CD4-positive, alpha-beta T cell treated with Interleukin-4 for 4 hours (primary cell): ENCODE results near the gene COL5A2.
A peak's percentile ranks its signal among the peaks of the same experiment; 100 is the strongest.

Experiments used
- DNase-seq: peaks from one replicate; pipeline ENCODE4 v3.0.0-alpha.2; 2020

Gene COL5A2

DNA sequence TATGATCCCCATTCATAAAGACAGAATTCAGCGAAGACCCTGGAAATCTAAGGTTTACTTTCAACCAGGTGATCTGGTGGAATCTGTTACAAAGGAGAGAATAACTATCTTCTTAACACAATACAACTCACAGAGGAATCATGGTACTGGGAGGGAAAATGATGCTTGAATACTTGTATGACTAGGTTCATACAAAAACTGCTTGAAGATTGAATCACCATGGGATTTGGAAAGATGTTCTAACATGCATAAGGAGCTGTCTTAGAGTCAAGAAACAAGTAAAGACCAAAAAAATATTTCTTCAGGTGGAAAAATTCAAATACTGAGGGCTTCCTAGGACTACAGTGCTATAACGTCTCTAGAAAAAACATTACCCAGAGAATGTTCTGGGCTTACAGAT is 32.2 kb downstream of the COL5A2 start:
- no peak for DNase-seq

DNA sequence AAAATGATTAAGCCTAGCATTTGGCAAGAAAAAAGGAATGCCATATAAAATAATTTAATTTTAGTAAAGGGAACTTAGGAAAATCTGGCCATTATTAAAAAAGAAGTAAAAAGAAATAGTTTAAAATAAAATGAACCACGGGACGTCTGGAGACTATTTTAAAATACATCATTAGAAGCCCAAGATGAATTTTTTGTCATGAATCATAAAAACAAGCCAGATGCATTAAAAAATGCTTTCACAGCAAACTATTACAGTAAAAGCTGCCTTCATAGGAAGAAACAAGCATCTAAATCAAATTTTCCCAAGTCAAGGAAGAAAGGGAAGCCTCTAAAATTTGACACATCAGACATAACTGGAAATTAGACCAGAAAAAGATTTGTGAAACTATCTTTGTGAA is 33.0 kb downstream of the COL5A2 start:
- no peak for DNase-seq

DNA sequence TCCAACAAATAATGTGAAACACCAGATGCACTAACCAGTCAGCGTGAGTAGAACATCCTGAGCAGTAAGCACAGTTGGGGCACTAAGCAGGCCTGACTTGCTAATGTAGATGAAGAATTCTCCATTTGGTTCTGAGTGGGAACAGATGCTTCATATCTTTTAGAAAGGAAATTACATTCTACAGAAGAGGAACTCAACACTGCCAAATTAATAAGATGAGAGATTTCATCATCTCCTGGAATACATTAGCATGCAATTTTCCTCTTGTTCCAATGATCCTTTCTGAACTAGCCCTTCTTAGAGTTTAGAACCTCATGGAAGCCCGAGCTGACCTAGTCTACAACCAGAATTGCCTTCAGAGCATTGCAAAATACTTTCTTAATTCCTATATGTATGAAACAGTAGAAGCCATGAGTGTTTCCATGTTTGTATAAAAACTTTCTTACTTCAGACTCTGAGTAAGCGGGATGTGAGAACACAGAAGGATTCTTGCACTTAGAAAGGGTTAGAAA is 34.8 kb downstream of the COL5A2 start:
- no peak for DNase-seq

DNA sequence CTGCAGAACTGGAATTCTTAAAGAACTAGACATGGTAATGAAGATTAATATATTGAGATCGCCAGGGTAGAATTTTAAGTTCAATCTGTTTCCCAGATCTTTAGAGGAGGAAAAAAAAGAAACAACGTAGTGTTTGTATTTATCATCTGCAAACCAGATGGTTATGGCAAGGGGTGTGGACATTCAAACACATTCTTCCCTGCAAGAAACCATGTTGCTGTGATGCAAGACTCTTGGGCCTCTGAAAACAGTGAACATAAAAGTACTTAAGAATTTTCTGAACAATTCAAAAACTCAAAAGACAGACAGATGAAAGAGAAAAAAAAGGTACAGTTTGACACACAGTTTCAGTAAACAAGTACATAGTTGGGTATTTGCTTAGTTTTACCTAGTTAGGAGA is 35.6 kb downstream of the COL5A2 start:
- DNase-seq = no peak

DNA sequence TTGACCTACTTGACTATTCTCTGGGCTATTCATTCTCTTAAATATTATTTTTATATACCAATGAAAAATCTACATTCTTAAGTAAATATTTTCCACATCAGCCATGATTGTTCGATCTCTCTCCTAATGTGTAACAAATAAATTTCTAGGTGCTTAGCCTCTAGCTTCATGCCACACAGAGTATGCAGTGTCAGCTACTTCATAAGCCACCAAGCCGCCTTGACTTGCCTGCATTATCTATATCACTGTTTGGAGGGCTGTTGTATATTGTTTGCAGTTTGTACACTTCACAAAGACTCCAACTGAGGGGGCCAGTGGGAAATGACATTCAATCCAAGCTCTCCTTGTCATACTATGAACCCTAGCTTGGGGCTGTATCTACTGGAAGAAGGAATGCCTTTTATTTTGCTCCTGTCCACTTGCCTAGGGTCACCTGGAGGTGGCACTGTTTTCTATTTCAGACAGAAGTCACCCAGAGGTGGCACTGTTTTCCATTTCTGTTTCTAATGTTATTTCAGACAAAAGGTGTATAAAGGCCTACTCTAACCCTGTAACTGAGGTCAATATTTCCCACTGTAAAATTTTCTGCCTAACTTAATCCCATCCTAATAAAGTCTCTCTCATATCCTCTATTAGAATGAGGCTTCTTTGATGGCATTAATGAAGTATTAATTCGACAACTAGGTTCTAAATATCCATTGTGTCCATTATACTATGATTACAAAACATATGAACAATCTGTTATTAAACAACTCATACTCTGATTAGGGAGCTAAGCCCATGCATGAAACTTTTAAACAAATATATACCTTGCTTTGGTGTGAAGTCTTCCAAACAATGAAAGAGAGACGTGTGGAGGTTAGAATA is 36.4 kb downstream of the COL5A2 start:
- DNase-seq = peak; percentile 59

DNA sequence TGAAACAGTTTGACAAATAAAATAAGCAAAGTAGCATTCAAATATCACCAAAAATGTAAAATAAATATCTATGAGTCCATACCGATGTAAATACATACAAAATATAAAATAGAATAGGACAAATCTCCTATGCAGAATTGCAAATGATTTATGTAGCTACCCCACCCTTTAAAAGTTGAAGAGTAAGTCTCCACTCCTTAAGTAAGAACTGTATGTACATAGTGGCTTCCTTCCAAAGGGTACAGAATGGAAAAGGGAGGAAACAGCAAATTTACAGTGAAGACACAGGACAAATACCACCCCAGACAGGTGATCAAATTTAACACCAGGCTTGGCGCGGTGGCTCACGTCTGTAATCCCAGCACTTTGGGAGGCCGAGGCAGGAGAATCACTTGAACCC is 40.8 kb downstream of the COL5A2 start:
- DNase-seq = no peak

DNA sequence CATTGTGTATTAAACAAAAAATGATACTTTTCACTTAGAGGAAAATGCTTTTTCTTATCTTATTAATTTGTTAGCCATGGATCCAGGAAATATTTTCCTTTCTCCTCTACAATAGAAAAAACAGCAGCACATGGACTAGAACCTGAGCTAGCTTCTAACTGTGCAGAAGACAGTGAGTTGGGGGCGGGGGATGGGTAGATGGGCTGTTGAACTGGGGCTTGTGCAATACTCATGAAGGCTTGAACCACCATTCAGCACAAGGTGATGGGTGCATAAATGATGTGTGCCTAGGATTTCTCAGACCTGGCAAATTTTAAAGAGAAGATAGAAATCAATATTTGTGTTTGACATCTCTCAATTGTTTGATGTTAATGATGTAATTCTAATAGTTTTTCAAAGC is 42.0 kb downstream of the COL5A2 start:
- no peak for DNase-seq

DNA sequence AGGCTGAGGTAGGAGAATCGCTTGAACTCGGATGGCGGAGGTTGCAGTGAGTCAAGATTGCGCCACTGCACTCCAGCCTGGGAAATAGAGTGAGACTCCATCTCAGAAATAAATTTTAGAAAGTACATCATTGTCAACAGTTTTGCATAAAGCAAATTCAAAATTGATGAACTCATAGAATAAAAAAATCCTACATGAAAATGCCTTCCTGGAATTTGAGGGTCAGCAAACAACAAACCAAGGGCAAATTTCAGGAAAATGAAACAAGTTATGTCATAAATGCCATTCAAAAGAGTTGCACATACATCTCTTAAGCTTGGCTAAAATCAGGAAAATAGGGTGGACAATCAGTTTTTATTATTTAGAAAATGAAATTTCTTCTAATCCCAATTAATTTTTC is 45.1 kb downstream of the COL5A2 start:
- no peak for DNase-seq

DNA sequence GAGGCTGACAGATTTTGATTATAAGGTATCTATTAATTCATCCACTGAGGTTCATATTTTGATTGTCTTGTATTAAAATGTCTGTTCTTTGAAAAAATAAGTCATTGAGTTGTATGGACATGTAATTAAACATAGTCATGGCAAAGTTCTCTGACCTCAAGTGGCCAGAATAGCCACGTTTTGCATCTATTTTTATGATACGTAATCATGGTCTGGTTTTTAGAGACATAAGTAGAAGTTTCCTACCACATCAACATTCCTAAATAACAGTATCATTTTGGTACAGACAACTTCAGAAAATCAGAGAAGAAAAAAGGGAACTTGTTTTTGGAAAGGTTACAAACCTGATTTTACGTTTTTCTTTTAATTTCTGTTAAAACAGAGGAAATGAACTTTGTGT is 47.6 kb downstream of the COL5A2 start:
- DNase-seq = no peak

DNA sequence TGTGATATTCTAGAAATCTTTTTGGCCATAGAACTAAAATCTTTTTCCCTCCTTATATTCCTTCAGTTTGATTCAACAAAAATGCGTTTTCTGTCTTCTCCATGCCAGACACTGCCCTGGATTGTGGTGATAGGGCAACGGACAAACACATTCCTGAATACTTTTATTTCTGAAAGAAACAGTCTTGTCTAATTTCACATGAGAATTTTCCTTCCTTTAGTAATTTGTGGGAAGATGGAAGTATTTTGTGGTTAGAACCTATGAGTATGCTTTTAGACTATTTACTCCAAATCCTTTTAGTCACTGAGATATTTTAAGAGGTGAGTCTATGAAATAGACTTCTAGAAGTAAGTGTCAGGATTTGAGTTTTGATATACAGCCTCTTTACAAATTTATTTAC is 49.6 kb downstream of the COL5A2 start:
- DNase-seq = no peak

DNA sequence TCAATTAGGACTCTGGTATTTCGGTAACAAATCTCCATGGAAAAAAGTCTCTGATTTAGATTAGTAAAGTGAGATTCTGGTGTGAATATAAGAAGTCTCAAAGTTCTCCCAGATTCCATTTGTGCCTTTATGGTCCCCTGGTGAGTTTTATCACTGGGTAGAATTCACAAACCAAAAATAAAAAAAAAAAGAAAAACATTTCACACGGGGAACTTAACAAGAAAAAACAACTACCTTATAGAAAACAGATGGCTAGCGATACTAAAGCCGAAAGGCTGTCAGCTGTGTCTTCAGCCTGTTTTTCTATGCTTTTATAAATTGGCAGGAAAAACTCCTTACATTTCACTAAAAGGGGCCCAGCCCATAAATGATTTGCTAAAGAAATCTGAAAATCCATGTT is 50.6 kb downstream of the COL5A2 start:
- DNase-seq = no peak

DNA sequence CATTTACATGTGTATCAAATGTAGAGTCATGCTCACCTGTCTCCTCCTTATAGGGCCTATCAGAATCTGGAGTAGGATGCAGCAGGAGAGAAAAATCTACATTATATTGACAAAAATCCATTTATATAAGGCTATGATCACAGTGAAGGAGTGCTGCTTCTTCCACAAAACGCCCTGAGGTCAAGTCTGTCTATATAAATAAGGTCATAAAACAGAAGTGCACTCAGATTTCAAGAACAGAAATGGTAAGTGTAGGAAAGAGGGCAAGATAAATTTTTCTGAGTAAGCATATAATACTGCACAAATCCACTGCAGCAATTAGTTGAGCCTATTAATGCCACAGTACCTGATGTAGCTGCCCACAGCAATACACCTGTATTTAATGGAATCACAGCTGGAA is 51.8 kb downstream of the COL5A2 start:
- no peak for DNase-seq

DNA sequence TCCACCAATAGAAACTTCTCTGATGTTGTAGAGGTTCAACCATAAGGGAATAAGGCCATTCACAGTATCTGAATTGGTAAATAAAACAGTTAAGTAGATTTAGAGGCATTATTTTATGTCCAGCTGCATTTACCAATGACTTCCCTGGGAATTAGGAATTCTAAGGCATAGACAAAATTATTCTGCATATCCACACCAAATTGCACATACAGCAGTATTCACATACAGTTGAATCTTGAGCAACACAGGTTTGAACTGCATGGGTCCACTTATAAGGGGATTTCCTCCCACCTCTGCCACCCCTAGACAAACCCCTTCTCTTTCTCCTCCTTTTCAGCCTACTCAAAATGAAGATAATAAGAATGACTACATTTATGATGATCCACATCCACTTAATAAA is 54.4 kb downstream of the COL5A2 start:
- no peak for DNase-seq

DNA sequence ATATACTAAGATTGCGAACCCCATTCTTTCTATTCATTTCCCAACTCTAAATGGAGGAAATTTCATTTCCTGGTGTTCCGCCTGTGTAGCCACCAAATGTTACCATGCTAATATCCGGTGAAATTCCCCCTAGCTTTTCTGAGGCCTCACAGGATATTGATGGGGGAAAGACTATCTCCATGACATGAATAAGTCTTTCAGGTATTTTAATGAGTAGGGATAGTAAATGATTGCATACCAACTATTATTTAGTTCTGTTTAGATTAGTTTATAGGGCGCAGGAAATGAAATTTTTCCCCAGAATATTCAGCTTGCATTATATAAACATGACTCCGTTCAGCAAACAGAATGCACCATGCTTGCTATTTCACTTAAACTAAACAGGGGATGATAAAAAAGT is 55.4 kb downstream of the COL5A2 start:
- no peak for DNase-seq

DNA sequence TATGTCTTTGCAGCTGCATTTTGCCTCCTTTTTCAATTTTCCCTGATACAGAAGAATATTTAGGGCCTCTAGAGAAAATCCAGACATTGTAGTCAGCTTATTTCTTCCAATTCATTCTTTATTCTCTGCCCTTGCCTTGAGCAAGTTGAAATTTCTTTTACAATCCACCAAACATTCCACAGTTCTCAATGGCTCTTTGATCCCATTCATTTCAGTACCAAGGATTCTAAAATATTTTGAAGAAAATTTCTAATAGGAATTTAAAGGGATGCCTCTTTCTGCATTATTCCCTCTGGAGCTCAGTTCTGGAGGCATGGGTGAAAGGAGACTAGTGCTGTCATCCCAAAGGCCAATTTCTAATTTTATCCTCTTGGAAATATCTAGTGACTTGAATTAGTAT is 61.2 kb downstream of the COL5A2 start:
- no peak for DNase-seq

DNA sequence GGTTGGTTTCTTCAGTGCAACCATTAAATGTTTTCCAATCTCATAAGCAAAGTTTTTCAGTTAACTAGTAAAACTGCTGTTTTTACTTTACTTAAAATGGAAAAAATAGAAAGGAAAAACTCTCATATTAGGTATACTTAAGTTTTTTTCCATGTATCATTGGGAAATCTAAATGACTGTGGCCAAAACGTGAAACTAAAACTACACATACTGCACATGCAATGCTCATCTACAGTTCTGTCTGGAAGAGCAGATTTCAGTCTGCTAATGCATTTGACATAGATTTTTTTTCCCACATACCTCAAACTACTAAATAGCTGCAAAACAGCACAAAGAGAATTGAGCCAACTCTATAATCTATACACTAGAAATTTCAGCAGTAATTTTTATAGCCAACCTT is 62.6 kb downstream of the COL5A2 start:
- DNase-seq = no peak

DNA sequence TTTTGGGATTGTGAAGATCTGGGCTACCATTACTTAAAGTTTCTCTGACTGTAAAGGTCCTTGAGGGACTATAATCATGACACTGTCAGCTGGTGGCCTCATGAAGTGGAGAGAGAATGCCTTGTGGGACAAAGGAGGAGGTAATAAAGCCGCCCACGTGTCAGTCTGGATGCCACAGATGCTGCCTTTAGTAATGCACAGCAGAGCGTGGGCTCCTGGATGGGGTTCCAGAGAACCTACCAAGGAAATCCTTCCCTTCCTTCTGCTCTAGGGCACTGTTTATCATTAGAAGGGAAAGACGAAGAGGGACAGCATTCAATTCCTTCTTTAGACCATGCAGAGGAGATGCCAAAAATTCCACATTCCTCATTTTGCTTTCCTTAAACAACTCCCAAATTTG is 63.5 kb downstream of the COL5A2 start:
- DNase-seq = no peak

DNA sequence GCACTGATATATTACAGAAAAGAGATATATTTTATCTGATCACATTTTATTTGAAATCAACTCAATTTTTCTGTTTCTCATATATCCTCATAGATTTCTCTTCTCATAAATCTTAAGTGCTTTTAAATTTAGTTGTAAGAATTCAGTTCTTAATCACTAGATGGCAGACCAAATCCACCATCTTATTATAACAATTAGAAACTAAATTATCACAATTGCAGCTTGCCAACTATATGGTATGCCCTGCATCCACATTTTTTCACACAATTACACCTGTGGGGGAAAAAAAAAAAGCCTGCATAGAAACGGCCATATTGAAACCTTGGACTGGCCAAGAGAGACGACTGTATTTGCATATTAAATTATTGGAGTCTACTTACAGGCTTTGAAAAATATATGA is 64.4 kb downstream of the COL5A2 start:
- no peak for DNase-seq

DNA sequence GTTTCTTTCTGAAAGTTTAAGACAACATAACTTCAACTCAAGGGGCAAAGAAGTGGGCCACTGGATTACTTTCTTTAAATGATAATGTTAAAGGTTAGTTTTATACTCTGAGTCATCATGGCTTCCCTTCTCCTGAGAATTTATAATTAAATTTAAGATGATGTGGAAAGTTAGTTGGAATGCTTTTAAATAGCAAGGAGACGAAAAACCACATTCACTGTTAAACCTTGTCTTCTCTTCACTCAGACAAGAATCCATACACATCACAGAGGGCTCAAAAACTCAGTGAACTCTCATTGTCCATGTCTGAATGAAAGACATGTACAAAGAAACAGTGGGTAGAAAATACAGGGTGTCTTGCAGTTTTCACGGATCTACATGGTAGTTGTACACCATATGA is 65.6 kb downstream of the COL5A2 start:
- no peak for DNase-seq

DNA sequence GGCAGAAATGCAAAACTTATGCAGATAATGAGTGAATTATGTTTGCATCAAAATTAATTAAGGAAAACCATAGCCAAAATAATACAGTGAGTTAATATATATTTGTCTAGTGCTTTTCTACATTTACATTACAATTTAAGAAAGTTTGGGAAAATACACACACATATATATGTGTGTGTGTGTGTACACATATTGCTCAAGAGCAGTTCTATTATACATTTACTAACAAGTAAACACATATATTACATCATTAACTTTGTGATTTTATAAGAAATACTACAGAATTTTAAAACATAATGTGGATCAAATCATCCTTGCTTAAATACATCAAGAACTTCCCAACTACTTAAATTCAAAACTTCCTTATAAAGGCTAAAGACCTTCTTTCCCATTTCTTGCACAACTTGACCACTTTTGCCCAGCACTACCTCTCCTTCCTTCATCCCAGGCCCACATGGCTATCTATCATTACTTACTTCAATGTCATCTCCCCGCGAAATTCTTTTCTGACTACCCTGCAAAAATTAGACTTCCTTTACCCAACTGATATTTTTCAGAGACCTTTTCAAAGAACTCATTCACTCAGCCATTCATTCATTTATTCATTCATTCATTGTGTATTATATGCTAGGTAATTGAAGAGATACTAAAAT is 68.4 kb downstream of the COL5A2 start:
- no peak for DNase-seq

DNA sequence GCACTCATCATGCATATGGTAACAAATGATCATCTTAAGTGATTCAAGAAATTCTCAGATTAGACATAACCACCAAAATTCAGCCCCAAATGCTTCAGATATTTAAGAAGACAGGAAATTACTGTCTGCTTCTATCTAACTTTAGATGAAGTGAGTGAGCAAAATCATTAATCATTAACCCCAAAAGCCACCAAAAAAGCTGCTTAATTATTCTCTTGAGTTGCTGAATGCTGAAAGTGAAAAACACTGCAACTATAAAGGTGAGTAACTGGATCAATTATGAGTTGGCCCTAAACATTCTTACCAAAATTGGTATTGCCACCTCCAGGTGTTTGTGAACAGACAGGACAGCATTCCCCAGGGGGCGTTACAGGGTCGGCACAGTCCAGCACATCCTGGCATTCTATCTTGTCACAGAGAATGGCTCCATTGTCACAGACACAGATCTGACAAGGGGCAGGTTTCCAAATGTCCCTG is 69.6 kb downstream of the COL5A2 start:
- no peak for DNase-seq

DNA sequence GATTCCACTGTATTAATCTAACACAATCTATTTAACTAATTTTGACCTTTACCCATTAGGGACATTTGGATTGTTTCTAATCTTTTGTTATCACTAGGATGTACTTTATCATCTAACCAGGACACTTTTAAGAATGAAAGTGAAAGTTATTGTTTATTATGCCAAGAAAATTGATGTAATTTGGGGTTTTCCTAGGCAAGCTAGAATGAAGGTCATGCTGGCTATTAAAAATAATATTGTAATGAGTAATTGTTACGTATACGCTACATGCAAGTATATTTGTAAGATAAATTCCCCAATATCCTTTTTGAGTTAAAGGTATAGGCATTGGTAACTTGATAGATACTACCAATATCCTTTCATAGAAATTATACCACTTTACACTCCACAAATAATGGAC is 74.6 kb downstream of the COL5A2 start:
- DNase-seq = no peak

DNA sequence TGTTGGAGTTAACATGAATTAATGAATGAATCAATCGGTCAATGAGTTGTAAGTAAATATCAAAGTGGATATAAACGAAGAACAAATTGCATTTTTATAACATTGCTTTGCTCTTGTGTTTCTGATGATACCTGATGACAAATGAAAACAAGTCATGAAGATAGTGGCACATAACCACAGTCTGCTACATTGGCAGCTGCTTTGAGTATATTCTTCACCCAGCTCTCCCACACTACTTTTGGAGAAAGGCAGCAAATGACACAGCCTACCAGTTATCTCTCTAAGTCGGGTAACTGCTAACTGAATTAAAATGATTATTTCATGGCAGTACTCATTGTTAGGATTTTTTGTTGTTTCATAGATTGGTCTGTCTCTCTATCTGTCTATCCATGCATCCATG is 76.8 kb downstream of the COL5A2 start:
- no peak for DNase-seq

DNA sequence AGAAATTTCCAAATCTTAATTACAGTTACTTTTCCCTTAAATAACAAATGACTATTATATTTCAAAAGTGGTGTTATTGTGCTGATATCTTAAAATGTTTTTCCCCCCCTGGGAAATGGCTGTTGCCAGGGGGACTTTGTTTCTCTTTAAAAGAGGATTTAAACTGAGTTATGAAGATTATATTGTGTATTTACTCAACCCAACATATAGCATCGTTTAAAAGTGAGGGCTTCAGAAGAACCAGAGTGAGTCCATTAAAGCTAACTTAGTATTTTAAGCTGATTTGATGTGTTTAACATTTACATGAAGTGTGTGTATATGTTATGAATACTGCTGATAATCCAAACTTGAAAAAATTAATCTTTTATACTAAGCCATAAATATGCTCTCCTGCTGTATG is 81.6 kb downstream of the COL5A2 start:
- DNase-seq = no peak
